K562 (cell line): Measurements from ENCODE around the gene DTYMK. TPM values are rescaled to one million over a fixed set of nuclear protein-coding genes. Genes with fewer than 3 reads are reported as not detected.

Source experiments
- ATAC-seq: fragments of 200-7000 bp; cut with Tn5 transposase; 3 replicates; pipeline ENCODE4 v1.9.1; 2020; ENCODE audit warnings: moderate library complexity
- BruUV-seq: library from RNA; stranded (reverse); fragments of 400-500 nt; replicated peaks from 2 replicates; lab custom pipeline; 2021; lab: Mats Ljungman, UMichigan
- CTCF ChIA-PET: fragments of 300-600 bp; formaldehyde crosslinking; extraction: SDS; loops from one replicate; lab custom pipeline; 2021; ENCODE audit warnings: low intra/inter-chr PET ratio; lab: Yijun Ruan, JAX
- POLR2A ChIA-PET: fragments of 300-600, 350-650 bp; sonication (Branson Sonifier 250); formaldehyde crosslinking; extraction: SDS; loops from one replicate; lab custom pipeline; 2021; ENCODE audit warnings: antibody characterized with exemption, inconsistent platforms; lab: Yijun Ruan, JAX
- DNase-seq, 4 experiments: peaks; one replicate each; pipeline versions ENCODE4 v3.0.0 to v3.0.0-alpha.2; 2011 to 2018; ENCODE audit warnings: low spot score in 3 of 4, mixed read lengths in 3 of 4; ENCODE audit errors: extremely low read depth in 1 of 4
- FAIRE-seq: peaks from 2 replicates; lab custom pipeline; 2011; peaks lifted over from hg19 to GRCh38; lab: Jason Lieb, UNC
- H2AFZ ChIP-seq: 2 replicates; pipeline ENCODE4 v1.6.0; 2011; ENCODE audit warnings: low read depth, low read length, control low read depth, inconsistent platforms
- H3K27ac ChIP-seq: fragments of 200-600 bp; 3 replicates; pipeline ENCODE4 v1.8.0; 2011; ENCODE audit warnings: low read depth, mild to moderate bottlenecking, control low read depth, inconsistent platforms, low read length, moderate library complexity, mixed read lengths; ENCODE audit errors: extremely low read depth
- H3K27me3 ChIP-seq, 2 experiments: fragments of 300-600 bp in 1 of 2; 2 replicates in 1 of 2; 3 replicates in 1 of 2; pipeline versions ENCODE4 v1.6.0 to v1.8.0; 2011; ENCODE audit warnings: inconsistent platforms in 2 of 2, low read length in 2 of 2, mild to moderate bottlenecking in 1 of 2, mixed read lengths in 1 of 2, moderate library complexity in 1 of 2; ENCODE audit not compliant: control insufficient read depth in 2 of 2, insufficient read depth in 2 of 2
- H3K36me3 ChIP-seq: fragments of 300-600 bp; 3 replicates; pipeline ENCODE4 v1.8.0; 2011; ENCODE audit warnings: mild to moderate bottlenecking, low read length, inconsistent platforms; ENCODE audit not compliant: control insufficient read depth, insufficient read depth
- H3K4me1 ChIP-seq, 2 experiments: fragments of 200-600 bp in 1 of 2; replicated peaks in 1 of 2; 2 replicates in 1 of 2; 3 replicates in 1 of 2; pipeline versions ENCODE4 v1.5.1 to v1.8.0; 2011; ENCODE audit warnings: inconsistent platforms in 2 of 2, low read length in 2 of 2, mild to moderate bottlenecking in 1 of 2, mixed read lengths in 1 of 2, moderate library complexity in 1 of 2; ENCODE audit not compliant: control insufficient read depth in 2 of 2, insufficient read depth in 2 of 2
- H3K4me2 ChIP-seq: 2 replicates; pipeline ENCODE4 v1.6.1; 2011; ENCODE audit warnings: low read length, control low read depth, inconsistent platforms, mixed read lengths; ENCODE audit not compliant: insufficient read depth
- H3K4me3 ChIP-seq: fragments of 200-600 bp; sonication (generic), shearing (Covaris generic); 2 replicates; pipeline ENCODE4 v1.5.1; 2016; ENCODE audit warnings: control low read depth, inconsistent platforms
- H3K79me2 ChIP-seq: fragments of 200-600 bp; 3 replicates; pipeline ENCODE4 v1.8.0; 2011; ENCODE audit warnings: low read length, inconsistent platforms; ENCODE audit not compliant: control insufficient read depth, insufficient read depth
- H3K9ac ChIP-seq, 2 experiments: 2 replicates each; pipeline versions ENCODE4 v1.6.0 to v1.6.1; 2011; ENCODE audit warnings: low read depth in 2 of 2, low read length in 2 of 2, control low read depth in 1 of 2, inconsistent platforms in 1 of 2, mild to moderate bottlenecking in 1 of 2, mixed read lengths in 1 of 2; ENCODE audit not compliant: insufficient read depth in 1 of 2
- H3K9me1 ChIP-seq: one replicate; pipeline ENCODE4 v1.6.0; 2011; ENCODE audit warnings: inconsistent platforms, mild to moderate bottlenecking, low read length, moderate library complexity; ENCODE audit not compliant: control insufficient read depth, insufficient read depth
- H3K9me3 ChIP-seq: replicated peaks from 2 replicates; pipeline ENCODE4 v1.5.1; 2011; ENCODE audit warnings: low read depth, low read length, inconsistent platforms; ENCODE audit not compliant: control insufficient read depth, insufficient read depth
- H4K20me1 ChIP-seq: replicated peaks from 2 replicates; pipeline ENCODE4 v1.6.1; 2011; ENCODE audit warnings: low read length, inconsistent platforms, mixed read lengths; ENCODE audit not compliant: control insufficient read depth, insufficient read depth
- CBFB ChIP-seq: sonication (generic); formaldehyde crosslinking; IDR thresholded peaks from 2 replicates; pipeline ENCODE4 v1.4.0; 2020; ENCODE audit warnings: mild to moderate bottlenecking, missing genetic modification reagents
- CREB3 ChIP-seq: fragments of 450-650 bp; conservative IDR thresholded peaks from 2 replicates; pipeline ENCODE4 v1.6.1; 2016; ENCODE audit warnings: missing genetic modification characterization, low read depth, mild to moderate bottlenecking, missing compliant biosample characterization, moderate library complexity
- ELK1 ChIP-seq: sonication (generic); formaldehyde crosslinking; IDR thresholded peaks from 2 replicates; pipeline ENCODE4 v1.8.1; 2022; ENCODE audit warnings: missing genetic modification reagents
- HBP1 ChIP-seq: fragments of 450-650 bp; formaldehyde crosslinking; IDR thresholded peaks from 2 replicates; pipeline ENCODE4 v1.4.0; 2022; ENCODE audit warnings: missing genetic modification characterization
- HMG20B ChIP-seq: fragments of 250-450 bp; sonication (Bioruptor Pico); IDR thresholded peaks from 2 replicates; pipeline ENCODE4 v1.5.0; 2021; ENCODE audit warnings: mild to moderate bottlenecking
- HSF4 ChIP-seq: fragments of 250-450 bp; sonication (Bioruptor Pico); IDR thresholded peaks from 2 replicates; pipeline ENCODE4 v2.1.2; 2022; ENCODE audit warnings: mild to moderate bottlenecking, moderate library complexity, borderline replicate concordance
- IFI16 ChIP-seq: fragments of 250-450 bp; sonication (Bioruptor Pico); IDR thresholded peaks from 2 replicates; pipeline ENCODE4 v2.1.2; 2022; ENCODE audit warnings: mild to moderate bottlenecking, inconsistent platforms
- KDM5B ChIP-seq: fragments of 200-600 bp; sonication (generic); IDR thresholded peaks from 2 replicates; pipeline ENCODE4 v1.6.1; 2012; ENCODE audit warnings: low read depth, mild to moderate bottlenecking, moderate library complexity, low read length, control low read depth, inconsistent platforms; ENCODE audit not compliant: insufficient replicate concordance
- POLR3G ChIP-seq: IDR thresholded peaks from 2 replicates; pipeline ENCODE4 v1.6.1; 2011; ENCODE audit not compliant: insufficient read length, insufficient replicate concordance; ENCODE audit errors: extremely low read depth
- SAFB2 ChIP-seq: fragments of 200-400 bp; formaldehyde crosslinking; IDR thresholded peaks from 2 replicates; pipeline ENCODE4 v1.6.1; 2018; ENCODE audit warnings: borderline replicate concordance, low read length, low read depth, moderate library complexity; ENCODE audit not compliant: severe bottlenecking
- SMAD2 ChIP-seq: fragments of 150-350 bp; IDR thresholded peaks from 2 replicates; pipeline ENCODE4 v1.6.1; 2014; ENCODE audit warnings: low read depth, mild to moderate bottlenecking, low read length
- SRF ChIP-seq, 2 experiments: fragments of 250-450, 450-650 bp in 1 of 2; sonication (Bioruptor Pico) in 1 of 2; sonication (generic) in 1 of 2; formaldehyde crosslinking; IDR thresholded peaks; 2 replicates each; pipeline versions ENCODE4 v1.5.0 to v1.5.1; 2020 to 2022; ENCODE audit warnings: mild to moderate bottlenecking in 1 of 2, missing genetic modification reagents in 1 of 2
- XRCC3 ChIP-seq: fragments of 450-650 bp; IDR thresholded peaks from 2 replicates; pipeline ENCODE4 v1.6.1; 2017; ENCODE audit warnings: mild to moderate bottlenecking, moderate library complexity
- ZFP36 ChIP-seq: fragments of 150-350 bp; IDR thresholded peaks from 2 replicates; pipeline ENCODE4 v1.6.1; 2018; ENCODE audit warnings: low read length, low read depth; ENCODE audit not compliant: partially characterized antibody
- ZNF232 ChIP-seq: sonication (generic); formaldehyde crosslinking; IDR thresholded peaks from 2 replicates; pipeline ENCODE4 v1.8.0; 2022; ENCODE audit warnings: mild to moderate bottlenecking, missing genetic modification reagents
- ZNF395 ChIP-seq: fragments of 200-800 bp; sonication (Bioruptor generic); IDR thresholded peaks from 2 replicates; pipeline ENCODE4 v1.6.1; 2017; ENCODE audit warnings: missing genetic modification characterization, missing compliant biosample characterization
- WGBS: fragments of 100-300 bp; shearing (Covaris generic); methylation state at CpG from one replicate; pipeline ENCODE4 v1.1.6; 2016; ENCODE audit warnings: low coverage, mixed read lengths; ENCODE audit not compliant: insufficient coverage; ENCODE audit errors: missing lambda C conversion rate; 5-methylcytosine and 5-hydroxymethylcytosine counted together
- in situ Hi-C: fragments of 300-500 bp; cut with MboI; formaldehyde crosslinking; loops from 4 replicates; pipeline ENCODE4 v1.15.0; 2018; ENCODE audit warnings: inconsistent platforms, mixed read lengths
- intact Hi-C: fragments of 100-400 bp; cut with micrococcal nuclease; formaldehyde crosslinking; loops from 2 replicates; pipeline ENCODE4 v1.14.2; 2022
- polyA plus RNA-seq, 8 experiments: library from polyadenylated mRNA; depleted of rRNA in 4 of 8; stranded (reverse) in 5 of 8; unstranded in 3 of 8; fragments of >200 nt; fragmentation: Nextera tagmentation in 2 of 8; fragmentation: Illumina TruSeq in 1 of 8; extraction: Ambion mirVana in 2 of 8; extraction: Trizol in 1 of 8; gene quantifications; 2 replicates each; pipeline versions ENCODE4 v1.2.1 to v1.2.3, GENCODE V29; 2011 to 2014; ENCODE audit warnings: inconsistent platforms in 1 of 8, missing spikeins in 1 of 8
- total RNA-seq, 7 experiments: library from RNA; depleted of rRNA in 6 of 7; stranded (reverse); fragments of >200 nt in 6 of 7; fragmentation: Illumina TruSeq in 2 of 7; extraction: Trizol in 2 of 7; gene quantifications; 2 replicates each; pipeline versions ENCODE4 v1.2.1 to v1.2.3, GENCODE V29; 2011 to 2021; ENCODE audit warnings: low replicate concordance in 1 of 7

Gene DTYMK
- total and polyA plus RNA-seq, 9 of the 15 experiments (the other 6 are each of a cell fraction or from before 2014, with no cell fraction given): 8.2 to 85.0 (median 47.9) TPM

GRCh38 chr2:241668839-241669238, 17.8 kb downstream of the DTYMK start:
- H3K9me3 ChIP-seq: no peaks in the 10 kb centered on the region
- H3K79me2 ChIP-seq: no peaks in the 10 kb centered on the region
- intact Hi-C loops: loop anchor here (5.0 kb wide), 1 partner anchor 208 kb away; no protein-coding TSS in a partner anchor
- peaks cover 0 to 5% of the 10 kb centered on the region in 2 experiments; a peak in 3 of 5 replicates for H3K4me1 ChIP-seq
- no peaks in the 10 kb centered on the region for H4K20me1 ChIP-seq
- H3K4me2 ChIP-seq: no peak overlapping the region
- POLR2A ChIA-PET: interaction anchor here (1.0 to 1.4 kb wide), 4 partner anchors 10 to 18 kb away, joined by 3 to 5 read pairs (median 4); partner anchors contain the start of gene DTYMK
- DNase-seq (no peak), FAIRE-seq (no peak), ATAC-seq (no peak)
- H3K4me3 ChIP-seq: no peak overlapping the region
- in situ Hi-C loops: no loop called here
- H3K27me3 ChIP-seq: no peaks in the 10 kb centered on the region
- no peaks in the 10 kb centered on the region for H3K9me1 ChIP-seq
- no TSS peak for BruUV-seq
- H3K9ac ChIP-seq: no peak overlapping the region
- peaks cover 28% of the 10 kb centered on the region; the same call in 2 of the 3 replicates for H3K36me3 ChIP-seq
- H2AFZ ChIP-seq: no peak overlapping the region
- H3K27ac ChIP-seq: no peak overlapping the region
- CTCF ChIA-PET: no interaction called here
- WGBS: 86% methylated on average over 7 of the region's 12 CpGs
- TF ChIP-seq ZNF395 (CRISPR knock-in tag) (no peak), SRF (CRISPR knock-in tag; IDR thresholded peaks at IDR 0.05) (no peak), HBP1 (CRISPR knock-in tag) (no peak), ZNF232 (CRISPR knock-in tag) (no peak), XRCC3 (no peak), SAFB2 (no peak), POLR3G (no peak), IFI16 (CRISPR knock-in tag) (no peak), ZFP36 (no peak), SMAD2 (no peak), ELK1 (CRISPR knock-in tag) (no peak), HMG20B (CRISPR knock-in tag) (no peak), CBFB (CRISPR knock-in tag) (no peak), CREB3 (tag) (no peak), HSF4 (no peak), KDM5B (no peak)
